Measurements from ENCODE around the gene PRDM16. TPM values are rescaled to one million over a fixed set of nuclear protein-coding genes. Genes with fewer than 3 reads are reported as not detected.

PRDM16 gene
- polyA plus RNA-seq, 6 donors from 2014 or later: not detected

DNA sequence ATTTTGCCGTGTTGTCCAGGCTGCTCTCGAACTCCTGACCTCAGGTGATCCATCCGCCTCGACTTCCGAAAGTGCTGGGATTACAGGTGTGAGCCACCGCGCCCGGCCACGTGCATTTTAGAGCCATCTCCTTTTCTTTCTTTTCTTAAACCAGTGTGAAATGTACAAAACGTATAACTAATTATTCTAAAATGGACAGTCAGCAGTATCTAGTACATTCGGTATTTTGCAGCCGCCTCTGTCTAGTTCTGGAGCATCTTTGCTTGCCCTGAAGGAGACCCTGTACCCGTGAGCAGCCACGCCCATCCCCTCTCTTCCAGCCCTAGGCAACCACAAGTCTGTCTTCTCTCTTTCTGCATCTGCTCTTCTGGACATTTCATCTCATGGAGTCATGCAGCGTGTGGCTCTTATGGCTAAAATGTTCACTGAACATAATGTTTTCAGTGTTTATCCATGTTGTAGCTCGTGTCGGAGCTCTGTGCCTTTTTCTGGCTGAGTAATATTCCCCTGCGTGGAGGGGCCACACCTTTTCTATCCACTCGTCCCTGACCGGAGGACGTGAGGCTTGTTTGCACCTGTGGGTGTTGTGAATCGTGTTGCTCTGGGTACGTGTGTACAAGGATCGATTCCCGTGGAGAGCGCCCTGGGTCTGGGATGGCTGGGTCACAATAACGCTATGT lies 198.0 kb downstream of the PRDM16 start:
- no peak for ATAC-seq (ENCODE audit: low read depth in 2 of 2)
- Mint-ChIP-seq H3K27ac (no peak overlapping the region), H3K4me1 (no peaks in the 10 kb centered on the region), H3K36me3 (no peaks in the 10 kb centered on the region), H3K9me3 (peaks cover 0 to 6% (median 0%) of the 10 kb centered on the region in 7 donors), H3K27me3 (peaks cover 0 to 15% (median 4%) of the 10 kb centered on the region in 3 donors), H3K4me3 (no peak overlapping the region)
- no peak for DNase-seq

- no peaks in the 10 kb centered on the region for H3K36me3 Mint-ChIP-seq
Observed at GRCh38 chr1:3267550-3268270, 198.7 kb downstream of the PRDM16 start.

DNA sequence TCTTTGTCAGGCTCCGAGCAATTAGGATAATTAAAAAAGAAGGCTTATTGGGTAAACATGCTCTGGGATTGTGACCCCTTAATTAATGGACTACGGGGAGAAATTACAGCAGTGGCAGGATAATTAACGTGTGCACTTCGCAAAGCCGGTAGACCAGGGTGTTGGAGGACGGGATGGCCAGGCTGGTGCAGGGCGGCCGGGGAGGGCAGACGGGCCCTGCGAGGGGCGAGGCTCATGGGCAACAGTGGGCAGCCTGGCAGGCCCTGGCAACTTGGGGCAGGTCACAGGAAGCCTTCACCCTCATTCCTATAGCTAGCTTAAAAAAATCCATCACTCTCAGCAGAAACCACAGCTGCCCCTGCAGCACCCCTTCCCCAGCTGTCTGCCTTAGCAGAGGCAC lies 199.3 kb downstream of the PRDM16 start:
- H3K27ac Mint-ChIP-seq: no peak overlapping the region
- no peak overlapping the region for H3K4me3 Mint-ChIP-seq
- no peaks in the 10 kb centered on the region for H3K36me3 Mint-ChIP-seq
- peaks cover 0 to 15% (median 4%) of the 10 kb centered on the region in 3 donors for H3K27me3 Mint-ChIP-seq
- H3K4me1 Mint-ChIP-seq: no peaks in the 10 kb centered on the region
- no peak for ATAC-seq (ENCODE audit: low read depth in 2 of 2)
- DNase-seq: no peak
- peaks cover 0 to 6% (median 0%) of the 10 kb centered on the region in 7 donors for H3K9me3 Mint-ChIP-seq

More at GRCh38 chr1:3267550-3268270, 198.7 kb downstream of the PRDM16 start:
- ATAC-seq (ENCODE audit: low read depth in 2 of 2) (no peak), DNase-seq (no peak)
- Mint-ChIP-seq H3K4me3 (no peak overlapping the region), H3K4me1 (no peaks in the 10 kb centered on the region), H3K9me3 (peaks cover 0 to 6% (median 0%) of the 10 kb centered on the region in 7 donors), H3K27ac (no peak overlapping the region), H3K27me3 (peaks cover 0 to 15% (median 4%) of the 10 kb centered on the region in 3 donors)

DNA sequence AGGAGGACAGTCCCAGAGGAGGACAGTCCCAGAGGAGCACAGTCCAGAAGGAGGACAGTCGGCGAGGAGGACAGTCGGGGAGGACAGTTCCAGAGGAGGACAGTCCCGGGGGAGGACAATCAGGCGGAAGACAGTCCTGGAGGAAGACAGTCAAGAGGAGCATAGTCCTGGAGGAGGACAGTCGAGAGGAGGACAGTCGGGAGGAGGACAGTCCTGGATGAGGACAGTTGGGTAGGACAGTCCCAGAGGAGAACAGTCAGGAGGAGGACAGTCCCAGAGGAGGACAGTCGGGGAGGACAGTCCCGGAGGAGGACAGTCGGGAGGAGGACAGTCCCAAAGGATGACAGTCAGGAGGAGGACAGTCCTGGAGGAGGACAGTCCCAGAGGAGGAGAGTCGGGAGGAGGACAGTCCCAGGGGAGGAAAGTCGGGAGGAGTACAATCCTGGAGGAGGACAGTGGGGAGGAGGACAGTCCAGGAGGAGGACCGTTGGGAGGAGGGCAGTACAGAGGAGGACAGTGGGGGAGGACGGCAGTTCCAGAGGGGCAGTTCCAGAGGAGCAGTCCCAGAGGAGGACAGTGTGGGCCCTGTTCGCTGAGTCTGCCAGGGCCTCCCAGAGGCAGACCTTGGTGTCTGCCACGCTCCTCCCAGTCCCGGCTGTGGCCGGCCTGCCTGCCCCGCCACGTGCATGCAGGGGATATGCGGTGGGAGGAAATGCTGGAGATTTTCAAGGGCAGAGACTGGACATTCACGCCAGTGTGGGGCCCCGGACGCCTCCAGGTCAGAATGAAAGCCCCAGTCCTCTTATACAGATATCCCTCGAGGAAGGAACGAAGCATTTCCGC lies 201.6 kb downstream of the PRDM16 start:
- Mint-ChIP-seq H3K36me3 (no peaks in the 10 kb centered on the region), H3K4me1 (no peaks in the 10 kb centered on the region), H3K9me3 (peaks cover 0 to 6% (median 0%) of the 10 kb centered on the region in 7 donors), H3K27me3 (no peaks in the 10 kb centered on the region), H3K27ac (no peak overlapping the region), H3K4me3 (no peak overlapping the region)
- ATAC-seq (ENCODE audit: low read depth in 2 of 2) (no peak), DNase-seq (no peak)

GRCh38 chr1:3271866-3272265 lies 202.9 kb downstream of the PRDM16 start:
- no peaks in the 10 kb centered on the region for H3K27me3 Mint-ChIP-seq
- H3K4me1 Mint-ChIP-seq: no peaks in the 10 kb centered on the region
- ATAC-seq (ENCODE audit: low read depth in 2 of 2): no peak
- H3K9me3 Mint-ChIP-seq: peaks cover 0 to 6% (median 0%) of the 10 kb centered on the region in 7 donors
- no peak for DNase-seq
- H3K27ac Mint-ChIP-seq: peak overlapping the region in 1 of 6 donors; percentile 68
- no peaks in the 10 kb centered on the region for H3K36me3 Mint-ChIP-seq
- no peak overlapping the region for H3K4me3 Mint-ChIP-seq

DNA sequence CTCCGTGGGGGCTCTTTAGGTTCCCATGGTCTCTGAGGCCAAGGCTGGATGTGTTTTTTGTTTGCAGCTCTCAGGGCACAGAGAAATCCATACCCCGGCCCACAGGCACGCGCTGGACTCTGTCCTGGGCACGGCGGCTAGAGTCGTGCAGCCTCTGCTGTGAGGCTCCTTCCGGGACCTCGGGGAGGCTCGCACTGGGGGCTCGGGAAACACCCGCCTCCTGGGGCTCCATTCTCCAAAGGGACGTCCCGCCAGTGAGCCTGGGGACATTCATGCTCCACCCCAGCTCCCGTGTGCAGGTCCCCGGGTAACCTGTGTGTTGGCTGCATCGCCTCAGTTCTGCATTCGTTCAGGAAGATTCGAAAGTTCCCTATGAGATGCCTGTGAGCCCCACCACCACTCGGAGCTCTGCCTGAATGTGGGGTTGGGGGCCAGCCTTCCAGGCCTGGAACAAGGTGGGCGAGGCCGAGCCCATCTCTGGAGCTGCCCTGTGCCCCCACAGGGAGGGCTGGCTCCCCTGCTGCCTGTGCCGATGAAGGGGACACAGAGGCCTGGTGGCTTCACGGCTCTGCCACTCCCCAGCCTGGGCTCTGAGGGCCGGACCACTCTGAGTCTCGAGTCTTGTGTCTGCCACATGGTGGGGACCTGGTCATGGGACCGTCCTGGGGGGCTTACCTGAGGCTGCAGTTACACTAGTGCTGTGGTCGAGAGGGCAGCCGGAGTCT lies 203.5 kb downstream of the PRDM16 start:
- no peaks in the 10 kb centered on the region for H3K27me3 Mint-ChIP-seq
- H3K4me3 Mint-ChIP-seq: no peak overlapping the region
- H3K4me1 Mint-ChIP-seq: no peaks in the 10 kb centered on the region
- no peak for ATAC-seq (ENCODE audit: low read depth in 2 of 2)
- H3K9me3 Mint-ChIP-seq: peaks cover 0 to 6% (median 0%) of the 10 kb centered on the region in 7 donors
- no peaks in the 10 kb centered on the region for H3K36me3 Mint-ChIP-seq
- DNase-seq: no peak
- no peak overlapping the region for H3K27ac Mint-ChIP-seq

DNA sequence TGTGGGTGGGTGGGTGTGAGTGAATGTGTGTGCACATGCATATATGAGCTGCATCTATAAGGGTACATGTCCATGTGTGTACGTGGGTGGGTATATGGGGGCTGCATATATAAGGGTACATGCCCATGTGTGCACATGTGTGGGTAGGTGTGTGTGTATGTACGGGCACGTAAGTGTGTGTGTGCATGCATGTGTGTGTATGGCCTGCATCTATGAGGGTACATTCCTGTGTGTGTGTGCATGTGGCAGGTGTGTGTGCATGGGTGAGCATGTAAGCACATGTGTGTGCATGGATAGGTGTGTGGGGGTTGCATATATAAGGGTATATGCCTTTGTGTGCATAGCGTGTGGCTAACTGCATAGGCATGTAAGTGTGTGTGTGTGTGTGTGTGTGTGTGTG lies 204.4 kb downstream of the PRDM16 start:
- H3K4me3 Mint-ChIP-seq: no peak overlapping the region
- DNase-seq (no peak), ATAC-seq (ENCODE audit: low read depth in 2 of 2) (no peak)
- no peak overlapping the region for H3K27ac Mint-ChIP-seq
- H3K36me3 Mint-ChIP-seq: no peaks in the 10 kb centered on the region
- H3K9me3 Mint-ChIP-seq: peaks cover 0 to 6% (median 0%) of the 10 kb centered on the region in 7 donors
- no peaks in the 10 kb centered on the region for H3K27me3 Mint-ChIP-seq
- no peaks in the 10 kb centered on the region for H3K4me1 Mint-ChIP-seq

- ATAC-seq (ENCODE audit: low read depth in 2 of 2): no peak
- H3K27me3 Mint-ChIP-seq: no peaks in the 10 kb centered on the region
- DNase-seq: no peak
- no peaks in the 10 kb centered on the region for H3K36me3 Mint-ChIP-seq
- H3K4me3 Mint-ChIP-seq: no peak overlapping the region
- H3K9me3 Mint-ChIP-seq: no peaks in the 10 kb centered on the region
- no peak overlapping the region for H3K27ac Mint-ChIP-seq
- no peaks in the 10 kb centered on the region for H3K4me1 Mint-ChIP-seq
Observed at GRCh38 chr1:3274972-3275371, 206.0 kb downstream of the PRDM16 start.

- DNase-seq (no peak), ATAC-seq (ENCODE audit: low read depth in 2 of 2) (no peak)
- no peaks in the 10 kb centered on the region for H3K4me1 Mint-ChIP-seq
- no peaks in the 10 kb centered on the region for H3K27me3 Mint-ChIP-seq
- H3K36me3 Mint-ChIP-seq: no peaks in the 10 kb centered on the region
- no peaks in the 10 kb centered on the region for H3K9me3 Mint-ChIP-seq
- H3K4me3 Mint-ChIP-seq: no peak overlapping the region
- no peak overlapping the region for H3K27ac Mint-ChIP-seq
Observed at GRCh38 chr1:3275471-3276340, 206.7 kb downstream of the PRDM16 start.

- DNase-seq (no peak), ATAC-seq (ENCODE audit: low read depth in 2 of 2) (no peak)
- Mint-ChIP-seq H3K9me3 (no peaks in the 10 kb centered on the region), H3K4me3 (no peak overlapping the region), H3K4me1 (no peaks in the 10 kb centered on the region), H3K36me3 (no peaks in the 10 kb centered on the region), H3K27ac (no peak overlapping the region), H3K27me3 (no peaks in the 10 kb centered on the region)
Observed at GRCh38 chr1:3276341-3276800, 207.4 kb downstream of the PRDM16 start.

- no peak overlapping the region for H3K4me3 Mint-ChIP-seq
- no peaks in the 10 kb centered on the region for H3K27me3 Mint-ChIP-seq
- no peaks in the 10 kb centered on the region for H3K4me1 Mint-ChIP-seq
- H3K27ac Mint-ChIP-seq: no peak overlapping the region
- no peaks in the 10 kb centered on the region for H3K9me3 Mint-ChIP-seq
- H3K36me3 Mint-ChIP-seq: no peaks in the 10 kb centered on the region
- ATAC-seq (ENCODE audit: low read depth in 2 of 2) (no peak), DNase-seq (no peak)
Observed at GRCh38 chr1:3277011-3277471, 208.0 kb downstream of the PRDM16 start.

DNA sequence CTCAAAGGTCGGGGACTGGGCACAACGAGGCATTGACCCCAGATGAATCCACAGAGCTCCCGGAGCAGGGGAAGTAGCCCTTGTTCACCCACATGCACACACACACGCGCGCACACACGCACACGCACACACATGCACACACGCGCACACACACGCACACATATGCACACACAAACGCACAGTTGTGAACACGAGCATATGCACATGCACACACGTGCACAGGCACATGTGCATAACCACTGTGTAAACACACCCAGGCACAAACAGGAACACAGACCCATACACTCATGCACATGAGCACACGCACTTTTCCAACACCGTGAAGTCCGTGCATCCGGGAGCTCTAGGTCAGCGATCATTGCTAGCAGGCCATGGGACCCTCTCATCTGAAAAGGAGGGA lies 208.6 kb downstream of the PRDM16 start:
- Mint-ChIP-seq H3K9me3 (no peaks in the 10 kb centered on the region), H3K27me3 (peaks cover 0 to 3% (median 0%) of the 10 kb centered on the region in 3 donors), H3K4me3 (no peak overlapping the region), H3K27ac (peak overlapping the region in 1 of 6 donors; percentile 52), H3K4me1 (no peaks in the 10 kb centered on the region), H3K36me3 (no peaks in the 10 kb centered on the region)
- DNase-seq (no peak), ATAC-seq (ENCODE audit: low read depth in 2 of 2) (no peak)

Data from naive B cell (primary cell).